Measurements from ENCODE around the gene GARRE1.
"Not testable (repeated sequence)": the region's sequence is repeated elsewhere in the genome, so short reads cannot be mapped to it uniquely, and the experiment has no call there.

GARRE1 gene

GRCh38 chr19:34260771-34261173 is 6.4 kb downstream of the GARRE1 start:
- no peak for DNase-seq

- DNase-seq, result no peak
Observed at GRCh38 chr19:34261334-34262109, 7.2 kb downstream of the GARRE1 start.

- no peak for DNase-seq
Observed at GRCh38 chr19:34263745-34264237, 9.4 kb downstream of the GARRE1 start.

- DNase-seq, result no peak
Observed at GRCh38 chr19:34265221-34265650, 10.9 kb downstream of the GARRE1 start.

GRCh38 chr19:34269081-34269480 is 14.7 kb downstream of the GARRE1 start:
- DNase-seq, result no peak

GRCh38 chr19:34269489-34269888 is 15.1 kb downstream of the GARRE1 start:
- no peak for DNase-seq

GRCh38 chr19:34269968-34270621 is 15.7 kb downstream of the GARRE1 start:
- no peak for DNase-seq

- no peak for DNase-seq
Observed at GRCh38 chr19:34273121-34273520, 18.8 kb downstream of the GARRE1 start.

- no peak for DNase-seq
Observed at GRCh38 chr19:34274284-34274826, 20.0 kb downstream of the GARRE1 start.

GRCh38 chr19:34274827-34275625 is 20.7 kb downstream of the GARRE1 start:
- DNase-seq, result no peak

- no peak for DNase-seq
Observed at GRCh38 chr19:34275705-34276104, 21.4 kb downstream of the GARRE1 start.

GRCh38 chr19:34276614-34277013 is 22.3 kb downstream of the GARRE1 start:
- DNase-seq, result no peak

GRCh38 chr19:34277244-34277643 is 22.9 kb downstream of the GARRE1 start:
- no peak for DNase-seq

GRCh38 chr19:34278783-34279182 is 24.4 kb downstream of the GARRE1 start:
- DNase-seq, result no peak

GRCh38 chr19:34281444-34281843 is 27.1 kb downstream of the GARRE1 start:
- not testable (repeated sequence) for DNase-seq

GRCh38 chr19:34282611-34283519 is 28.5 kb downstream of the GARRE1 start:
- no peak for DNase-seq

- DNase-seq, result no peak
Observed at GRCh38 chr19:34284505-34284904, 30.2 kb downstream of the GARRE1 start.

GRCh38 chr19:34287662-34288140 is 33.3 kb downstream of the GARRE1 start:
- no peak for DNase-seq

- no peak for DNase-seq
Observed at GRCh38 chr19:34288381-34288780, 34.0 kb downstream of the GARRE1 start.

- no peak for DNase-seq
Observed at GRCh38 chr19:34291235-34291634, 36.9 kb downstream of the GARRE1 start.

GRCh38 chr19:34295103-34295502 is 40.7 kb downstream of the GARRE1 start:
- no peak for DNase-seq

Data from SIG-M5 (cell line).